Glutamatergic neuron (in vitro differentiated cells): Measurements from ENCODE around the gene NDUFV3. TPM values are rescaled to one million over a fixed set of nuclear protein-coding genes. Genes with fewer than 3 reads are reported as not detected.

Experiments used
- DNase-seq: peaks from one replicate; pipeline ENCODE4 v3.0.0; 2022
- H3K27ac Mint-ChIP-seq: one replicate; pipeline ENCODE4 v1.8.0; 2020; ENCODE audit warnings: mild to moderate bottlenecking, mixed read lengths, inconsistent platforms; ENCODE audit not compliant: unreplicated experiment
- H3K27me3 Mint-ChIP-seq: one replicate; pipeline ENCODE4 v1.8.0; 2020; ENCODE audit warnings: mild to moderate bottlenecking, moderate library complexity, mixed read lengths, inconsistent platforms; ENCODE audit not compliant: unreplicated experiment
- H3K36me3 Mint-ChIP-seq: one replicate; pipeline ENCODE4 v1.8.0; 2020; ENCODE audit warnings: mild to moderate bottlenecking, mixed read lengths, inconsistent platforms; ENCODE audit not compliant: unreplicated experiment
- H3K4me1 Mint-ChIP-seq: one replicate; pipeline ENCODE4 v1.8.0; 2020; ENCODE audit warnings: mild to moderate bottlenecking, low read depth, mixed read lengths, inconsistent platforms; ENCODE audit not compliant: unreplicated experiment
- H3K4me3 Mint-ChIP-seq: one replicate; pipeline ENCODE4 v1.8.0; 2020; ENCODE audit warnings: mild to moderate bottlenecking, mixed read lengths, inconsistent platforms; ENCODE audit not compliant: unreplicated experiment
- H3K9me3 Mint-ChIP-seq: one replicate; pipeline ENCODE4 v1.8.0; 2020; ENCODE audit warnings: mild to moderate bottlenecking, moderate library complexity, mixed read lengths, inconsistent platforms; ENCODE audit not compliant: unreplicated experiment
- CTCF ChIP-seq: fragments of 200-600 bp; sonication (generic); IDR thresholded peaks from one replicate; pipeline ENCODE4 v1.5.0; 2021; ENCODE audit not compliant: partially characterized antibody, unreplicated experiment
- total RNA-seq: library from RNA; stranded (reverse); fragmentation: NEBNext Ultra II Directional; extraction: Animal tissue kit (Norgen Biotek cat#: 25700); gene quantifications from one replicate; pipeline ENCODE4 v1.2.1, GENCODE V29; 2021; ENCODE audit not compliant: unreplicated experiment

Gene NDUFV3
- total RNA-seq, 1 donor from 2014 or later, result 33.9 TPM

DNA sequence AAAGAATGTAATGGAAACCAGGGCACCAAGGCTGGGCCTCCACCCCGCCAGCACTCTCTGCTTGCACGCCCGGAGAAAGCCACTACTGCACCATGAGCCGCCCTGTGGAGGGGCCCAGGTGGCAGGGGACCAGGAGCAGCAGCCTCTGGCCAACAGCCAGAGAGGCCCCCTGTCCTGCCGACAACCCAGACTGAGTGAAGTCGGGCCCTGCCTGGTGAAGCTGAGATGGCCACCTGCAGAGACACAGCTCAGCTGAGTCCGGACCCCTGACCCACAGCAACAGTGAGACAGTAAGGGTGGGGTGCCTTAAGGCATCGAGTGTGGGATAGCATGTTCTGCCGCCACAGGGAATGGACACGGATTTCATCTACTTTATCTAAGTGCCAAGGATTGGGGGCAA lies 42.6 kb upstream of the NDUFV3 start:
- no peak overlapping the region for H3K27ac Mint-ChIP-seq

GRCh38 chr21:42850866-42851391 lies 42.2 kb upstream of the NDUFV3 start:
- DNase-seq, result no peak
- TF ChIP-seq CTCF, result peak; percentile 51
- Mint-ChIP-seq H3K36me3 (no peaks in the 10 kb centered on the region), H3K27me3 (peaks cover 8% of the 10 kb centered on the region), H3K4me3 (no peak overlapping the region), H3K4me1 (peaks cover 3% of the 10 kb centered on the region), H3K9me3 (peaks cover 6% of the 10 kb centered on the region), H3K27ac (no peak overlapping the region)

More for the DNA sequence above, 42.6 kb upstream of the NDUFV3 start:
- H3K4me1 Mint-ChIP-seq, result peaks cover 3% of the 10 kb centered on the region
- TF ChIP-seq CTCF, result no peak
- H3K27me3 Mint-ChIP-seq, result peaks cover 10% of the 10 kb centered on the region
- peaks cover 6% of the 10 kb centered on the region for H3K9me3 Mint-ChIP-seq
- DNase-seq, result no peak
- no peaks in the 10 kb centered on the region for H3K36me3 Mint-ChIP-seq
- H3K4me3 Mint-ChIP-seq, result no peak overlapping the region

DNA sequence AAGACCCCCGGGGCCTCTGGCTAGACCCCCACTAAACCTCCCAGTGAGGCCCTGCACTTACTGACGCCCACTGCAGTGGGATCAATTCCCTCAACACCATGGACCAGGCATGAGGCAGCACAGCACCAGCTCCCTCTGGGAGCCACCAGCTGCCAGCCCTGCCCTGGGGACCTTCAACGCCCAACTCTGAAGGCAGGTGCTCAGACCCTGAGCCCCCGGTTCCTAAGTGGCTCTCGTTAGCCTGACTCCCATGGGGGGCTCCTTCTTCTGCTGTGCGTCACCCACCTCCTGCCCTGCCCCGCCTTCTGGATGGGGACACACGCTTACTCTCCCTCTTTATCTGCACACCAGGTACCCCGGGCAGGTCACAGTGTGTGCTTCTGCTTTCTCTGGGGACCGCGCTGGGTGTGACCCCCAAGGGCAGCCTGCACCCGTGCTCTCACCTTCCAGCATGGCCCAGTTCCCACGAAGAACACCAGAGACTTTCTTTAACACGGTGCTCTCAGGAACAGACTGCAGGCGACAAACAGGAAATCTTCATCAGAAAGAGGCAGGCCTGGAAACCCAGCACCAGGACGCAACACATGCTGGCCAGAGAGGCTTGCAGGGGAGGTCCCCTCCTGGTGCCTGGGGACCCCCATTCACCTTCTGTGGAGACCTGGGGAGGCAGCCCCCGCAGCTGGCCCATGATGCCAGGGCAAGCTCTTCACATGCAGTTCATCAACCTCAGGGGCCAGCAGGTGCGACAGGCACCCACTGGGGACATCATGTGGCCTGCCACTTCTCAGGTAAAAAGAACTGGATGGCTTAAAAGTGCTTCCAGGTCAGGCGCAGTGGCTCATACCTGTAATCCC lies 41.1 kb upstream of the NDUFV3 start:
- no peak for TF ChIP-seq CTCF
- Mint-ChIP-seq H3K4me3 (peak overlapping the region; percentile 52), H3K36me3 (no peaks in the 10 kb centered on the region), H3K27ac (peak overlapping the region; percentile 78), H3K9me3 (peaks cover 4% of the 10 kb centered on the region), H3K27me3 (peaks cover 9% of the 10 kb centered on the region), H3K4me1 (peaks cover 6% of the 10 kb centered on the region)
- DNase-seq, result no peak

DNA sequence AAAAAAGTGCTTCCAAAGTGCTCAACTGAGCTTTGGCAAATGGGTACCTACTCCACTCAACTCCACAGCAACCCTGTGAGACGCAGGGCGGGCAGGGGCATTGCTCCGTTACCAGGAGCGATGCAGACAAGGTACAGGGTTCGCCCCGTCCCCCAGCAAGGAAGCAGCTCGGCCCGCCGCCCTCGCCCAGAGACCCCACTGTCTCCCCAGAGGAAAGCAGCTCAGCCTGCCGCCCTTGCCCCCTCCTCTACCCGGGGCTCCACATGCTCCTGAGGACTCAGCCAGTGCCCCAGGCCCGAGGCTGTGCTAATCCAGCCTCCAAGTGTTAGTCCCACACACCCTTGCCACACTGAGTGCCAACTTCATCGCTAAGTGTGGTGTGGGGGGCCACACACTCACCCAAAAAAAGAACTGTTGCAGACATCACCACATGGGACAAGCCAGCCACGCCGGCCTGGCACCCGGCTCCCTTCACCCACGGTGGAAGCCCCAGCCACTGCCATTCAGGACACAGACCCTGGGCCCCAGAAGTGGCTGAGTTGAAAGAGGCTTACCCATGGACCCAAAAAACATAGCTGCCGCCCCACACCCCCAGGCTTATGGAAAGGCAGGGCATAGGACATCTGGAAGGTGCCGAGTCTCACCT lies 40.1 kb upstream of the NDUFV3 start:
- TF ChIP-seq CTCF, result no peak
- Mint-ChIP-seq H3K4me1 (peaks cover 15% of the 10 kb centered on the region), H3K36me3 (no peaks in the 10 kb centered on the region), H3K27me3 (peaks cover 11% of the 10 kb centered on the region), H3K27ac (no peak overlapping the region), H3K9me3 (peaks cover 6% of the 10 kb centered on the region), H3K4me3 (no peak overlapping the region)
- no peak for DNase-seq
